ENCODE results near the gene DDX3Y.

Gene DDX3Y

DNA sequence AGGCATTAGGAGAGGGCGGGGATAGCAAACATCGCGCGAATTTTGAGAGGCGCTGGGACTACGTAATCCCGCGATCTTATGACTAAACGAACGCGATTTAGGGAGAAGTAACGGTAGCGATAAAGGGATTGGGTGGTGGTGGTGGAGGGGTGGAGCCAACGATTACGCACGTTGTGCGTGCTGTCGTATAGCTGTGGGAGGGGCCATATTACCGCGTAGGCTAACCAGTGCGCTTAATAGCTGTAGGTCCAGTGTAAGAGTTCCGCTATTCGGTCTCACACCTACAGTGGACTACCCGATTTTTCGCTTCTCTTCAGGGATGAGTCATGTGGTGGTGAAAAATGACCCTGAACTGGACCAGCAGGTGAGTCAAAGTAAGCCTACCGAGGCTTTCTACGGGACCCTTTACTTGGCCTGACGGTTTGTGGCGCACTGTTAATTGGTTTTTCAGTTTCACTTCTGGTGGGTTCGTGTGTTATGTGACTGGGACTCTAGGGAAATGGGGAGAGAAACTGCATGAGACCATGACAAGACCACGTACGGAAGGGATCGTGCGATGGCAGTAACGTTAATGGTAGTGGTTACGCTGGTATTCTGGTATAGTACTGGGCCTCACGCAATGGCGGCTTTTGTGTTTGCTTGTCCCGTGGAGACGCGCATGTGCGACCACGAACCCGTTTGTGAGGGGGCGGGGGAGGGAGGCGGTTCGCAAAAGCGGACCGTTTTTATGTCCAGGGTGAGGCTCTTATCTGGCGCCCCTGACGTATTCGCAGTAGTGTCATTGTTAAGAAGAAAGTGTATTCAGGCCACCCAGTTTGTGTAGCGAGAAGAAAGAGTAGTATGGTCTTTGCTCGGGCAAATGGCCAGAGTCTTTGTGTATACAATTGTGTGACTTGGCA, at the start of gene DDX3Y:
Gene DDX3Y, plus strand, starts transcription at position 251 of the 899 bp plus-strand sequence. Its CDS starts 69 bp downstream, at position 320.
- Mint-ChIP-seq H3K27ac (peak within 1 kb of the TSS; percentile 100), H3K27me3 (no peaks in the 10 kb centered on the region), H3K9me3 (no peaks in the 10 kb centered on the region), H3K4me3 (peak within 1 kb of the TSS; percentile 97), H3K4me1 (ENCODE audit: low read depth) (peaks cover 28% of the 10 kb centered on the region), H3K36me3 (ENCODE audit: low read depth) (peaks cover 34% of the 10 kb centered on the region)

- peaks cover 16% of the 10 kb centered on the region for H3K36me3 Mint-ChIP-seq (ENCODE audit: low read depth)
- no peaks in the 10 kb centered on the region for H3K9me3 Mint-ChIP-seq
- H3K4me1 Mint-ChIP-seq (ENCODE audit: low read depth): no peaks in the 10 kb centered on the region
- H3K27ac Mint-ChIP-seq: no peak overlapping the region
- no peaks in the 10 kb centered on the region for H3K27me3 Mint-ChIP-seq
- H3K4me3 Mint-ChIP-seq: no peak overlapping the region
Measured at GRCh38 chrY:12855791-12856275, 48.8 kb upstream of the DDX3Y start.

- H3K4me3 Mint-ChIP-seq: no peak overlapping the region
- H3K27me3 Mint-ChIP-seq: no peaks in the 10 kb centered on the region
- H3K4me1 Mint-ChIP-seq (ENCODE audit: low read depth): no peaks in the 10 kb centered on the region
- H3K36me3 Mint-ChIP-seq (ENCODE audit: low read depth): peaks cover under 1% of the 10 kb centered on the region
- no peaks in the 10 kb centered on the region for H3K9me3 Mint-ChIP-seq
- no peak overlapping the region for H3K27ac Mint-ChIP-seq
Measured at GRCh38 chrY:12867960-12868359, 36.7 kb upstream of the DDX3Y start.

DNA sequence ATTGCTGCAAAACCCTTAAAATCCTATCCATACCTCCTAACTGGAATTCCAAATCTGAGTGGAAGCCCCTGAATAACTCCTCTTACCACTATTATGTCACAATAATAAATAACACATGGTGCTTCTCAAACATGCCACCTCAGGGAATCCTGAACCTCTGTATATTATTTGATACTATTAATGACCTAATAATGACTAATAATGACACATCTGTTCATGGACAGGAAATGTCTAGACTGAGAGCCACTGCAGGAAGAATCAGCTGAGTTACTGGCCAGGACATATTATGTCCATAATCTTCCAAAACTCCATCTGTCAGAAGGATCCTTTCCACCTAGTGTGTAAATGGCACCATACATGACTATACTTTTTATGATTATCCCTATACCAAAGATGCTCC, 7.7 kb upstream of the DDX3Y start:
- Mint-ChIP-seq H3K27ac (no peak overlapping the region), H3K36me3 (ENCODE audit: low read depth) (no peaks in the 10 kb centered on the region)

DNA sequence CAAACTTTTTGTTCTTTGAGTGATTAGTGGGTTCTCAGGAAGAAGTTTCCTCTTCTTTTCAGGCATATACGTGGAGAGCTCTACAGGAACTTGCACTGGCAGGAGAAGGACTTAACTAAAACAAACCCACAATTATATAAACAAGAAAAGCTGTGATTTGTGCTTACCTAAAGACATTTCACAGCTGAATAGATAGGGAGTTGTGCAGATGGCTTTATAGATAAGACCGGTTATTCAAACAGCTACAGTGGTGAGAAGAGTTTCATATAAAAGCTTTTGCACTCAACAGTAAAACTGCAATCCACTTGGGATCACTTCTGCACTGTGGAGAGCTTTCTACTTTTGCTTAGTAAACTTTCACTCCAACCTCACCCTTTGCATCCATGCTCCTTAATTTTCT, 6.1 kb upstream of the DDX3Y start:
- no peaks in the 10 kb centered on the region for H3K9me3 Mint-ChIP-seq
- no peaks in the 10 kb centered on the region for H3K4me1 Mint-ChIP-seq (ENCODE audit: low read depth)
- H3K27me3 Mint-ChIP-seq: peaks cover 4% of the 10 kb centered on the region
- no peaks in the 10 kb centered on the region for H3K36me3 Mint-ChIP-seq (ENCODE audit: low read depth)
- no peak overlapping the region for H3K27ac Mint-ChIP-seq
- no peak overlapping the region for H3K4me3 Mint-ChIP-seq

More for the DNA sequence above, 7.7 kb upstream of the DDX3Y start:
- Mint-ChIP-seq H3K9me3 (no peaks in the 10 kb centered on the region), H3K4me1 (ENCODE audit: low read depth) (no peaks in the 10 kb centered on the region), H3K27me3 (peaks cover 8% of the 10 kb centered on the region), H3K4me3 (no peak overlapping the region)

DNA sequence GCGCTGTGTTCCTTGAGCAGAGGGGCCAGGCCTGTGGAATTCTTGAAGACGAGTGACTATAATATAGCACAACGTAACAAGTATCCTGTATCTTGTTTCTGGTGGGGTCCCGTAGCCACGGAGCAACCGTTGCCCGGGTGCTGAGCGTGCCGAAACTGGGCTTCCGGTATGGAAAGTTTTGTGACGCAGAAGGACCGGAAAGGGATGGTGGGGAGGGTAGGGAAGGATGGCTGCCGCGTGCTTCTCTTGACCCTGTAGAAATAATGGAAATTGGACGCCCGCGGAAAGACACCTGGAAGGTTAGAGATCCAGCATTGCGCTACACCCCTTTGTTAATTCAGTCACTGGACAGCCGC, 827 bp downstream of the DDX3Y start:
- H3K9me3 Mint-ChIP-seq: no peaks in the 10 kb centered on the region
- peak overlapping the region; percentile 100 for H3K27ac Mint-ChIP-seq
- peaks cover 40% of the 10 kb centered on the region for H3K36me3 Mint-ChIP-seq (ENCODE audit: low read depth)
- no peaks in the 10 kb centered on the region for H3K27me3 Mint-ChIP-seq
- peaks cover 34% of the 10 kb centered on the region for H3K4me1 Mint-ChIP-seq (ENCODE audit: low read depth)
- peak overlapping the region; percentile 97 for H3K4me3 Mint-ChIP-seq

- Mint-ChIP-seq H3K36me3 (ENCODE audit: low read depth) (peaks cover 43% of the 10 kb centered on the region), H3K4me3 (peak overlapping the region; percentile 97), H3K4me1 (ENCODE audit: low read depth) (peaks cover 37% of the 10 kb centered on the region), H3K27ac (peak overlapping the region; percentile 100), H3K27me3 (no peaks in the 10 kb centered on the region), H3K9me3 (no peaks in the 10 kb centered on the region)
Measured at GRCh38 chrY:12905895-12906294, 1.2 kb downstream of the DDX3Y start.

DNA sequence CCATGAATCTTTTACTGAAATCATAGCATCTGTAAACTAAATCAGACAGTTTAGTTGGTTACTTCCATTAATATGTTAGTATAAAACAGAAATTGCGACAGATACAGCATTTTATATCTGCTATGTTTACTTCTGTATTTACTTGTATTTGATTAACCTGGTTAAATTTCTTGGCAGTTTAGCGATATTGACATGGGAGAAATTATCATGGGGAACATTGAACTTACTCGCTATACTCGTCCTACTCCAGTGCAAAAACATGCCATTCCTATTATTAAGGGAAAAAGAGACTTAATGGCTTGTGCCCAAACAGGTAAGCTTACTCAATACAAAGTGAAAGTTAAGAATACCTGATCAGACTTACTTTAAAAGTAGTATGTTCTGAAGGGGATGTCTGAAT, 8.9 kb downstream of the DDX3Y start:
- Mint-ChIP-seq H3K36me3 (ENCODE audit: low read depth) (peaks cover 72% of the 10 kb centered on the region), H3K27me3 (no peaks in the 10 kb centered on the region), H3K9me3 (no peaks in the 10 kb centered on the region), H3K4me3 (no peak overlapping the region), H3K27ac (no peak overlapping the region), H3K4me1 (ENCODE audit: low read depth) (peaks cover 24% of the 10 kb centered on the region)

DNA sequence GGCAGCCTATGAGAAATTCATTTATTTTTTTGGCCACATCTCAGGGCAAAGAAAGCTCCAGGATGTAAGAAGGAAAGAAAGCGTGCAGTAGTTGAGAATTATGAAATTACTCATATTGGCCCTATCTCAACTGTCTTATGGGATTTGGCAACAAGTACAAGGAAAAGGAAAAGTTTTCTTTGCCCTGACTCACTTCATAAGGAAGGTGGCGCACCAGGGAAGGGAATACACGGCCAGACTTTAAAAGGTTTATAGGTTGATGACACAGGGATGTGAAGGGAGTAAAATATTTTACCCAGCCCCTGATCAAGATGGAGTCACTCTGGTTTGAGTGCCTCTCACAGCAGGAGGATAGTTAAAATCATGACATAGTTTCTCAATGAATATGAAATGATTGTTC, 23.4 kb downstream of the DDX3Y start:
- no peak overlapping the region for H3K4me3 Mint-ChIP-seq
- no peaks in the 10 kb centered on the region for H3K27me3 Mint-ChIP-seq
- no peak overlapping the region for H3K27ac Mint-ChIP-seq
- H3K36me3 Mint-ChIP-seq (ENCODE audit: low read depth): no peaks in the 10 kb centered on the region
- H3K4me1 Mint-ChIP-seq (ENCODE audit: low read depth): no peaks in the 10 kb centered on the region
- H3K9me3 Mint-ChIP-seq: no peaks in the 10 kb centered on the region

DNA sequence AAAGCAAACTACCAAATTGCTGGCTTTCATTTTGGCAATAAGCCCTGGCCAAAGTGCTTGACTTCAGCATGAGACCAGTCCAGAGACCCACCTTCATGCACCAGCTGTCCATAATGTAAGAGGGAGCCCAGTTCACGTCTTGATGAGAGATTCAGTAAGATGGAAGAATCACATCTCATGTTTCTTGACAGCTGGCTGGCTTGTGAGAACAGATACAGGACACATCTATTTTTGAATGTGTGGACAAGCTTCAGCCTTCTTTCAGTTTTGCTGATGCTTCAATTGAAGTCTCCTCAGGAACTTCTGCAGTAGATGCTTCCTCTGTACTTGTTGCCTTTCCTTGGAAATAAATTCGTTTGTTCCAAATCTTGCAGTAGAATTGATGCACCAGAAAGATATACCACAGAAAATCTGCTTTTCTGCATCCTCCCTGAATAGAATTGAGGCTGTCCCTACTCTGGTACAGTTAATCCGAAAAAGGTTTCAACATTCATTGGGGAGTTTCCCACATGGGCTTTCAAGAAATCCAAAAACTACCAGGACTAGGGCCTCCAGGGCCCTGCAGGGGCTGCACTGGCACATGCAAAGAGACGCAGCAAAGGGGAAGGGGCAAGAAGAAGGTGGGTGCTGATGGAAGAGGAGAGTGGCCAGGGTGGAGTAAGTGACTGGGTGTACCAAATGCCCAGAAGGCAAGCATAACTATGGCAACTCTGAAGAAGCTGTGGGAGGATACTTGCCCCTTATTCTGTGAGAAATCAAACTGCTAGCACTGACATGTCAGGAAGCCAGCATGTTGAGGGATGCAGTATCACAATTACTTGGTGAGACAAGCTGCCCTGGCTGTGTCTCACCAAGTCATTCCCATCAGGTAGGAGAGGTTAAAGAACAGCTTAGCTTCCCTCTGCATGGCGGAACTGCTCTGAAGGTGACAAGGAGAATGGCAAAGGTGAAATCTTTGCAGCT, 37.3 kb downstream of the DDX3Y start:
- no peaks in the 10 kb centered on the region for H3K9me3 Mint-ChIP-seq
- H3K27ac Mint-ChIP-seq: no peak overlapping the region
- H3K4me3 Mint-ChIP-seq: no peak overlapping the region
- no peaks in the 10 kb centered on the region for H3K27me3 Mint-ChIP-seq
- no peaks in the 10 kb centered on the region for H3K4me1 Mint-ChIP-seq (ENCODE audit: low read depth)
- H3K36me3 Mint-ChIP-seq (ENCODE audit: low read depth): no peaks in the 10 kb centered on the region
